Activated naive CD4-positive, alpha-beta T cell treated with anti-CD3 and anti-CD28 coated beads, Interleukin-2, amount 10 ng/mL, durations not matched to agents 7 days and 5 days (primary cell): ENCODE data around the gene TLCD4.

Source experiments
- CTCF ChIA-PET: fragments of 350-600 bp; sonication (Branson Sonifier 250); formaldehyde crosslinking; loops from one replicate; lab custom pipeline; 2021; ENCODE audit warnings: antibody characterized with exemption; lab: Charles Lee
- DNase-seq: peaks from one replicate; pipeline ENCODE4 v3.0.0-alpha.2; 2020
- H3K27ac Mint-ChIP-seq: one replicate; pipeline ENCODE4 v1.8.0; 2021; ENCODE audit warnings: mild to moderate bottlenecking, moderate library complexity, mixed read lengths
- H3K27me3 Mint-ChIP-seq: one replicate; pipeline ENCODE4 v1.8.0; 2021; ENCODE audit warnings: mild to moderate bottlenecking, mixed read lengths
- H3K36me3 Mint-ChIP-seq: one replicate; pipeline ENCODE4 v1.8.0; 2021; ENCODE audit warnings: mixed read lengths
- H3K4me1 Mint-ChIP-seq: one replicate; pipeline ENCODE4 v1.8.0; 2021; ENCODE audit warnings: mixed read lengths
- H3K4me3 Mint-ChIP-seq: one replicate; pipeline ENCODE4 v1.8.0; 2021; ENCODE audit warnings: mild to moderate bottlenecking, moderate library complexity, mixed read lengths
- H3K9me3 Mint-ChIP-seq: one replicate; pipeline ENCODE4 v1.8.0; 2021; ENCODE audit warnings: mixed read lengths

Gene TLCD4

GRCh38 chr1:95117207-95118066 lies at the start of gene TLCD4:
Gene TLCD4 (plus strand): TSS chr1:95117355. CDS start chr1:95143902, 26,547 bp downstream.
- H3K27ac Mint-ChIP-seq: no peak within 1 kb of the TSS
- H3K36me3 Mint-ChIP-seq: no peaks in the 10 kb centered on the region
- peaks cover 56% of the 10 kb centered on the region for H3K27me3 Mint-ChIP-seq
- H3K4me3 Mint-ChIP-seq: peak within 1 kb of the TSS; percentile 79
- peaks cover 11% of the 10 kb centered on the region for H3K4me1 Mint-ChIP-seq
- CTCF ChIA-PET: interaction anchor here (1.9 kb wide), 1 partner anchor 116 kb away, joined by 5 read pairs; the partner anchor contains the start of gene RWDD3
- no peaks in the 10 kb centered on the region for H3K9me3 Mint-ChIP-seq
- peak; percentile 53 for DNase-seq

- Mint-ChIP-seq H3K27me3 (no peaks in the 10 kb centered on the region), H3K4me1 (peaks cover 14% of the 10 kb centered on the region), H3K9me3 (no peaks in the 10 kb centered on the region), H3K36me3 (peaks cover 2% of the 10 kb centered on the region), H3K27ac (no peak overlapping the region), H3K4me3 (no peak overlapping the region)
- DNase-seq: no peak
- CTCF ChIA-PET: no interaction called here
Observed at GRCh38 chr1:95067568-95067967, 49.6 kb upstream of the TLCD4 start.

- DNase-seq: no peak
- peaks cover 18% of the 10 kb centered on the region for H3K4me1 Mint-ChIP-seq
- no peaks in the 10 kb centered on the region for H3K27me3 Mint-ChIP-seq
- no peaks in the 10 kb centered on the region for H3K36me3 Mint-ChIP-seq
- CTCF ChIA-PET: interaction anchor here (1.4 kb wide), 1 partner anchor 26 kb away, joined by 3 read pairs; no protein-coding TSS in a partner anchor
- no peaks in the 10 kb centered on the region for H3K9me3 Mint-ChIP-seq
- no peak overlapping the region for H3K27ac Mint-ChIP-seq
- no peak overlapping the region for H3K4me3 Mint-ChIP-seq
Observed at GRCh38 chr1:95068956-95069709, 48.0 kb upstream of the TLCD4 start.

GRCh38 chr1:95069710-95070093 lies 47.5 kb upstream of the TLCD4 start:
- CTCF ChIA-PET: interaction anchor here (1.4 kb wide), 1 partner anchor 26 kb away, joined by 3 read pairs; no protein-coding TSS in a partner anchor
- Mint-ChIP-seq H3K36me3 (no peaks in the 10 kb centered on the region), H3K27me3 (no peaks in the 10 kb centered on the region), H3K27ac (no peak overlapping the region), H3K4me3 (no peak overlapping the region), H3K9me3 (no peaks in the 10 kb centered on the region), H3K4me1 (peaks cover 18% of the 10 kb centered on the region)
- no peak for DNase-seq

- no peaks in the 10 kb centered on the region for H3K9me3 Mint-ChIP-seq
- CTCF ChIA-PET: no interaction called here
Observed at GRCh38 chr1:95071539-95071938, 45.6 kb upstream of the TLCD4 start.

GRCh38 chr1:95072117-95072516 lies 45.0 kb upstream of the TLCD4 start:
- CTCF ChIA-PET: no interaction called here
- DNase-seq: no peak
- H3K27me3 Mint-ChIP-seq: peaks cover 5% of the 10 kb centered on the region
- no peaks in the 10 kb centered on the region for H3K9me3 Mint-ChIP-seq
- H3K27ac Mint-ChIP-seq: peak overlapping the region; percentile 85
- no peaks in the 10 kb centered on the region for H3K36me3 Mint-ChIP-seq
- H3K4me3 Mint-ChIP-seq: peak overlapping the region; percentile 86
- peaks cover 18% of the 10 kb centered on the region for H3K4me1 Mint-ChIP-seq

More at GRCh38 chr1:95071539-95071938, 45.6 kb upstream of the TLCD4 start:
- Mint-ChIP-seq H3K27ac (no peak overlapping the region), H3K4me3 (peak overlapping the region; percentile 86), H3K27me3 (peaks cover 5% of the 10 kb centered on the region), H3K4me1 (peaks cover 18% of the 10 kb centered on the region), H3K36me3 (no peaks in the 10 kb centered on the region)
- DNase-seq: no peak

GRCh38 chr1:95072532-95073419 lies 44.4 kb upstream of the TLCD4 start, which contains the start of gene ALG14:
Gene ALG14 (minus strand): TSS chr1:95072951. CDS start chr1:95072898, 53 bp downstream.
- CTCF ChIA-PET: interaction anchor here (1.1 to 1.8 kb wide), 2 partner anchors 12 to 43 kb away, joined by 3 to 14 read pairs; no protein-coding TSS in a partner anchor
- H3K36me3 Mint-ChIP-seq: no peaks in the 10 kb centered on the region
- no peaks in the 10 kb centered on the region for H3K9me3 Mint-ChIP-seq
- peaks cover 18% of the 10 kb centered on the region for H3K4me1 Mint-ChIP-seq
- peaks cover 5% of the 10 kb centered on the region for H3K27me3 Mint-ChIP-seq
- DNase-seq: peak; percentile 95
- peak within 1 kb of the TSS; percentile 85 for H3K27ac Mint-ChIP-seq
- peak within 1 kb of the TSS; percentile 86 for H3K4me3 Mint-ChIP-seq

GRCh38 chr1:95073446-95073845 lies 43.7 kb upstream of the TLCD4 start:
- Mint-ChIP-seq H3K27ac (peak overlapping the region; percentile 85), H3K36me3 (no peaks in the 10 kb centered on the region), H3K4me1 (peaks cover 18% of the 10 kb centered on the region), H3K27me3 (peaks cover 5% of the 10 kb centered on the region), H3K4me3 (peak overlapping the region; percentile 86), H3K9me3 (no peaks in the 10 kb centered on the region)
- CTCF ChIA-PET: interaction anchor here (1.1 to 1.8 kb wide), 3 partner anchors 11 to 219 kb away, joined by 3 to 14 read pairs (median 5); no protein-coding TSS in a partner anchor
- no peak for DNase-seq

- Mint-ChIP-seq H3K36me3 (no peaks in the 10 kb centered on the region), H3K9me3 (no peaks in the 10 kb centered on the region), H3K4me1 (peaks cover 17% of the 10 kb centered on the region)
Observed at GRCh38 chr1:95076034-95076433, 41.1 kb upstream of the TLCD4 start.

GRCh38 chr1:95080446-95080845 lies 36.7 kb upstream of the TLCD4 start:
- peaks cover 9% of the 10 kb centered on the region for H3K27me3 Mint-ChIP-seq
- H3K4me3 Mint-ChIP-seq: no peak overlapping the region
- DNase-seq: no peak
- no peaks in the 10 kb centered on the region for H3K36me3 Mint-ChIP-seq
- H3K4me1 Mint-ChIP-seq: no peaks in the 10 kb centered on the region
- H3K27ac Mint-ChIP-seq: no peak overlapping the region
- H3K9me3 Mint-ChIP-seq: no peaks in the 10 kb centered on the region
- CTCF ChIA-PET: no interaction called here

More at GRCh38 chr1:95076034-95076433, 41.1 kb upstream of the TLCD4 start:
- no peak for DNase-seq
- H3K4me3 Mint-ChIP-seq: no peak overlapping the region
- CTCF ChIA-PET: interaction anchor here (1.6 kb wide), 1 partner anchor 9 kb away, joined by 9 read pairs; no protein-coding TSS in a partner anchor
- no peak overlapping the region for H3K27ac Mint-ChIP-seq
- peaks cover 5% of the 10 kb centered on the region for H3K27me3 Mint-ChIP-seq

- no peak overlapping the region for H3K27ac Mint-ChIP-seq
- DNase-seq: no peak
- CTCF ChIA-PET: no interaction called here
- no peaks in the 10 kb centered on the region for H3K36me3 Mint-ChIP-seq
- H3K27me3 Mint-ChIP-seq: peaks cover 11% of the 10 kb centered on the region
- no peaks in the 10 kb centered on the region for H3K9me3 Mint-ChIP-seq
- H3K4me1 Mint-ChIP-seq: no peaks in the 10 kb centered on the region
- H3K4me3 Mint-ChIP-seq: no peak overlapping the region
Observed at GRCh38 chr1:95080879-95081278, 36.3 kb upstream of the TLCD4 start.

- Mint-ChIP-seq H3K4me1 (no peaks in the 10 kb centered on the region), H3K9me3 (no peaks in the 10 kb centered on the region), H3K36me3 (no peaks in the 10 kb centered on the region), H3K27me3 (peaks cover 23% of the 10 kb centered on the region), H3K27ac (no peak overlapping the region), H3K4me3 (no peak overlapping the region)
- CTCF ChIA-PET: interaction anchor here (0.6 to 2.2 kb wide), 11 partner anchors 8 to 481 kb away, joined by 3 to 14 read pairs (median 3); partner anchors contain the start of genes ALG14 and RWDD3
- DNase-seq: peak; percentile 30
Observed at GRCh38 chr1:95084317-95085176, 32.6 kb upstream of the TLCD4 start.
